IPS-20b (cell line): ENCODE data around the gene PDE9A.

ENCODE experiments used
- H3K27ac ChIP-seq: one replicate; pipeline ENCODE4 v1.5.1; 2013; ENCODE audit warnings: low read length
- H3K27me3 ChIP-seq: 2 replicates; pipeline ENCODE4 v1.6.1; 2013; ENCODE audit warnings: mild to moderate bottlenecking, low read length, inconsistent platforms; ENCODE audit not compliant: insufficient read depth
- H3K36me3 ChIP-seq: 2 replicates; pipeline ENCODE4 v1.6.1; 2013; ENCODE audit warnings: low read depth, mild to moderate bottlenecking, inconsistent platforms, low read length, moderate library complexity; ENCODE audit not compliant: insufficient read depth
- H3K4me1 ChIP-seq: 2 replicates; pipeline ENCODE4 v1.6.1; 2013; ENCODE audit warnings: mild to moderate bottlenecking, control low read depth, inconsistent platforms, low read length, moderate library complexity; ENCODE audit not compliant: insufficient read depth
- H3K4me3 ChIP-seq: 2 replicates; pipeline ENCODE4 v1.5.1; 2013; ENCODE audit warnings: mild to moderate bottlenecking, low read length, inconsistent platforms
- H3K9ac ChIP-seq: 2 replicates; pipeline ENCODE4 v1.6.1; 2013; ENCODE audit warnings: low read depth, mild to moderate bottlenecking, inconsistent platforms, low read length, moderate library complexity
- H3K9me3 ChIP-seq: 2 replicates; pipeline ENCODE4 v1.6.1; 2013; ENCODE audit warnings: mild to moderate bottlenecking, low read depth, low read length, inconsistent platforms; ENCODE audit not compliant: insufficient read depth

Gene PDE9A

DNA sequence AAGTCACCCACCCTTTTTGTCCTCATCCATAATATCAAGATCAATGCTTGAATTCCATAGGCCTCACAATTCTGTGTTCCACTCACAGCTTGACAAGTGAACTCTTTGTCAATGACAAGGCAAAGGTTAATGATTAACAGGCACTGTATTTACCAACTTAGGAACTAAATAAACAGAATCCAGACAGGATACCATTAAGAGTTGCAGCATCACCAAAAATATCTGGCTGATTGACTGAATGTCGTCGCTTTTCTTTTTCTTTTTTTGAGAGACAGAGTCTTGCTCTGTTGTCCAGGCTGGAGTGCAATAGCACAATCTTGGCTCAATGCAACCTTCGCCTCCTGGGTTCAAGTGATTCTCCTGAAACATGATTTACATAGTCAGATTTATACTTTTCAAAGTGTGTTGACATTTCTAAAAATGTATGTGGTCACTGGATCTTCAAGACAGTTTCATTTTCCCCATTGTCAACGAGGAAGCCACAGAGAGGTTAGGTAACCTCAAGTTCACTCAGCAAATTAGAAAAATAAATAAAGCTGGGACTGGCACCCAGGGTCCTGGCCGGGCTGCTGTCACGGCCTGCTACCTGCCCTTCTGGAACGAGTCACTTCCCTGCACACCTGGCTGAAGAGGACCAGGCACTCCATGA lies 81.0 kb downstream of the PDE9A start:
- H3K9ac ChIP-seq, result no peak overlapping the region
- H3K4me3 ChIP-seq, result no peak overlapping the region
- peaks cover 64% of the 10 kb centered on the region for H3K36me3 ChIP-seq
- H3K9me3 ChIP-seq, result no peaks in the 10 kb centered on the region
- no peaks in the 10 kb centered on the region for H3K27me3 ChIP-seq
- no peaks in the 10 kb centered on the region for H3K4me1 ChIP-seq
- no peak overlapping the region for H3K27ac ChIP-seq

DNA sequence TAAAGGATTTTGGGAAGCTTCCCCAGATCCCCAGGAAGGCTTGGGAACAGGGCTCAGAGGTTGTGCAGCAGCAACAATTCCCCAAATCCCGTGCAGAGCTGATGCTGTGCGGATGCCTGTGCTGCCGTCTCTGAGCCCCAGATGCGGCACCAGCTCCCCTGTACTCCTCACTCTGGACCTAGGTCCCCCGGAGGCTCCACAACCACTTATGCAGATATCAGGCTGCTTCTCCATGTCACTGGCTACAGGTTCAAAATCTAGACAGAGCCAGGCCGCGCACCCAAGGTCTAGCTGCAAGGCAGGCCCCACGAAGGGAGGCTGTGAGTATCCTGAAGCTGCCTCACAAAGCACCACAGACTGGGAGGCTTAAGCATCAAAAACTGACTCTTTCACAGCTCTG lies 81.6 kb downstream of the PDE9A start:
- Histone ChIP-seq H3K27ac (no peak overlapping the region), H3K36me3 (peaks cover 67% of the 10 kb centered on the region), H3K4me1 (no peaks in the 10 kb centered on the region), H3K9ac (no peak overlapping the region), H3K4me3 (no peak overlapping the region), H3K27me3 (no peaks in the 10 kb centered on the region), H3K9me3 (no peaks in the 10 kb centered on the region)

DNA sequence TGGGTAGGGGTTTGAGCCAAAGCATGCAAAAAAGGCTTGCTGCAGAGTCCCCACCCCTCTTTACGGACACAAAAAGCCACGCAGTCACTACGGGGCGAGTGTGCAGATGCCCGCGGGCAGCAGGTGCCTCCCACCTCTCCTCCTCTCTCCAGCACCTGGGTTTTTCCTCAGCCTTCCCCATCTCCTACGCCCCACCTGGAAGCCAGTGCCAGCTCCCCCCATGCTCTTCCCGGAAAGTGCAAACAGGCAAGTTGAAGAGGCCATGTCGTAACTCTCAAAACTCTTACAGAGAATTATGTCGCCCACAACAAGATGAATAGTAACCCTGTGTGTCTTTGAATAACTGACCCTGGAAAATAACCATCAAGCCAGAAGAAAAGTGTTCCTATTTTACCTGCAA lies 82.5 kb downstream of the PDE9A start:
- peaks cover 67% of the 10 kb centered on the region for H3K36me3 ChIP-seq
- H3K27me3 ChIP-seq, result no peaks in the 10 kb centered on the region
- no peaks in the 10 kb centered on the region for H3K9me3 ChIP-seq
- no peak overlapping the region for H3K27ac ChIP-seq
- H3K9ac ChIP-seq, result no peak overlapping the region
- H3K4me3 ChIP-seq, result no peak overlapping the region
- no peaks in the 10 kb centered on the region for H3K4me1 ChIP-seq

DNA sequence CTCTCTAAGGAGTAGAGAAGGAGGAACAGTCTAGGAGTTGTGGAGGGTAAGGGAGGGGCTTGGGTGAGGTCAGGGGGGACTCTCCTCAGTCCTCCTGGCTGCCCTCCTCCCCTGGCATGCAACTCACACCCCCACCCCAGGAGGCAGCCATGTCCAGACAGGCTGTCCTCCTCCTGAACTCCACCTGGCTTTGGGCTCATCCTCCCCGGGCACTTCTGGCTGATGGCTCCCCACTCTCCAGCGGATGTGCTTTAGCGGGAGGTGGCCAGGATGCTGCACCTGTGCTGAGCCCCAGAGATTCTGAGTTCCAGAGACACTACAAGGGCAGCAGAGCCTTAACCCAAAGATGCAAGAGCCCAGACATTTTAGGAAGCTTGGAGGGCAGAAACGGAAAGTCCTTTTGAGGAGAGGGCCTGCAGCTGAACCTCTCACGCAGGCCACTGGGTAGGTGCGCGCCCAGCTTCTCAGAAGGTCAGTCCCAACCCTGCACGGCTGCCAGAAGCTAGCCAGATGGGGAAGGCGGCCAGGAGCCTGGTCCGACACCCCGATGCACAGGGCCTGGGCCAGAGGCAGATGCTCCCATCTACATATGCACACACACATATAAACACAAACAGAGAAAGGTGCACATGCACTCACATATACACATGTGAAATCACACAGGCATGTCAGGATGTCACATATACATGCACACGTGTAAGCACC lies 83.4 kb downstream of the PDE9A start:
- no peaks in the 10 kb centered on the region for H3K4me1 ChIP-seq
- H3K27ac ChIP-seq, result no peak overlapping the region
- H3K27me3 ChIP-seq, result no peaks in the 10 kb centered on the region
- peaks cover 61% of the 10 kb centered on the region for H3K36me3 ChIP-seq
- no peaks in the 10 kb centered on the region for H3K9me3 ChIP-seq
- H3K9ac ChIP-seq, result no peak overlapping the region
- no peak overlapping the region for H3K4me3 ChIP-seq

DNA sequence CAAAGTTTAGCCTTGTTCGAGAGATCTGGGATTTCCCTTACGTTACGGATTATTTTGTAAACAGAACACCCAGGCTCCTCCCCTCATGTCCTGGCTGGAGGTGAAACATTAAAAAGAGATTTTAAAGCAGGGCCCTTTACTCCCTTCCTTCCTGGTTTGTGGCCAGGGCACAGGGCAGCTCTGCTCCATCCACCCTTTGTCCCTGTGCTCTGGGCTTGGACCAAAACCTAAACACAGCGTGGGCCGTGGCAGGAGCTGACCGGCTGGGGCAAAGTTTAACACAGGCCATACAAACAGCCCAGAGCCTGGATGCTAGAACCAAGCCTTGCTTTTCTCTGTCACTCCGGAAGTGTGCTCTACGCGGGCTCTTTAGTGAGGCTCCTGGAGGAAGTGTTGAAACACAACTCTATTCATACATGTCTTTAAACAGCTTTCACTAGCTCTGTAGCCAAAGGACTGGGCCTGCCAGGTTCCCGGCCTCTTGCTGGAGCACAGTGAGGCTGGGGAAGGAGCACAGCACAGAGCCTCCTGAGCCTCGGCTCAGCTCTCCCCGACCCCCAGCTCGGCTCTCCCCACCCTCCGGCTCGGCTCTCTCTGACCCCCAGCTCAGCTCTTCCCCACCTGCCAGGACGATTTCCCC lies 84.7 kb downstream of the PDE9A start:
- Histone ChIP-seq H3K36me3 (peaks cover 55% of the 10 kb centered on the region), H3K27ac (no peak overlapping the region), H3K4me3 (no peak overlapping the region), H3K9me3 (no peaks in the 10 kb centered on the region), H3K27me3 (no peaks in the 10 kb centered on the region), H3K4me1 (no peaks in the 10 kb centered on the region), H3K9ac (no peak overlapping the region)

DNA sequence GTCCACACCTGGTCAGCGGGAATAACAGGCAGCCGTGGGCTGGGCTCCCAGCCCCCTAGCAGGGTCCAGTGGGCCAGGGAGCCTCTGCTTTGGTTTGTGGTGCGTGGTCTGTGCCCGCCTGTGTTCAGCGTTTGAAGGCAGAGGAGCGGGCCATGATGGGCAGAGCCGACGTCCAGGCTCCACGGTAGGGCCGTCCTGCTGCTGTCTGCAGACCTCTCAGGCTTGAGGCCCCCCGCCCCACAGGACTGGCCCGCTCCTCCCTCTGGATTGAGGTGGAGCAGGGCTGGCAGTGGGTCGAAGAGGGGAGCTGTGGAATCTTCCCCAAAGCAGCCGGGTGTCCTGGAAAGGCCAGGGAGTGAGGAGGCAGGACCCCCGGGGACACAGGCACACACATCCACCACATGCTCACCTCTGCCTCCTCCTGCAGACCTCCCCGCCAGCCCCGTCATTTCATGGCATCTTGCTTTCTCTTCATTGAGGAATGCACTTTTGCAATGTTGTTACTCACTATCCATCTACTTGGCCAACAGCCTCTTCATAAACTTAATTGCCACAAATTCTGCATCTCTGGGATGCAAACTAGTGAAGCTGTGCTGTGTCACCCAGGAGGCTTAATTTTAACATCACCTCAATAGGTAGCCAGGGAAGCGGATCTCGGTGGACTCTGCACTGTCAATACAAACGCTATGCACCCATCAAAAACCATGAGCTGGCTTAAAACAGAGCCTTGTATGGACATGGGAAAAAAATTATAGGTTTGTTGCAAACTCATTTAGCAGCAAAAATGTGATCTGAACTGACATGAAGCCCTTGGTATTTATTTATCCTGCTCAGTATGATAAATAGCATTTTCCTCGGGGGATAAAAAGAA lies 85.9 kb downstream of the PDE9A start:
- Histone ChIP-seq H3K9ac (no peak overlapping the region), H3K9me3 (no peaks in the 10 kb centered on the region), H3K27ac (no peak overlapping the region), H3K4me3 (no peak overlapping the region), H3K27me3 (no peaks in the 10 kb centered on the region), H3K36me3 (peaks cover 48% of the 10 kb centered on the region), H3K4me1 (no peaks in the 10 kb centered on the region)

DNA sequence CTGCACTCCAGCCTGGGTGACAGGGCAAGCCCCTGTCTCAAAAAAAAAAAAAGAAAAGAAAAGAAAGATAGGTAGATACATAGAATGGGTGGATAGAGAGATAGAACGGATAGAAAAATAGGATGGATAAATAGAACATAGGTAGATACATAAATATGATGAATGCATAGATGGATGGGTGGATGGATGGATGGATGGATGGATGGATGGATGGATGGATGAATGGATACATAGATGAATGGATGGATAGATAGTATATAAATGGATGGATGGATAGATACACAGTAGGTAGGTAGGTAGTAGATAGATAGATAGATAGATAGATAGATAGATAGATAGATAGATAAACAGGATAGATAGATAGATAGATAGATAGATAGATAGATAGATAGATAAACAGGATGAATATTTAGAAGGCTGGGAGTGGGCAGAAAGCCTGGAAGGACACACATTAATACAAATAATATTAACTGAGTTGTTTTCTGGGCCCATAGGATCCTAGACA lies 87.0 kb downstream of the PDE9A start:
- Histone ChIP-seq H3K4me3 (no peak overlapping the region), H3K36me3 (peaks cover 48% of the 10 kb centered on the region), H3K27me3 (no peaks in the 10 kb centered on the region), H3K9ac (no peak overlapping the region), H3K27ac (no peak overlapping the region), H3K9me3 (no peaks in the 10 kb centered on the region), H3K4me1 (no peaks in the 10 kb centered on the region)

DNA sequence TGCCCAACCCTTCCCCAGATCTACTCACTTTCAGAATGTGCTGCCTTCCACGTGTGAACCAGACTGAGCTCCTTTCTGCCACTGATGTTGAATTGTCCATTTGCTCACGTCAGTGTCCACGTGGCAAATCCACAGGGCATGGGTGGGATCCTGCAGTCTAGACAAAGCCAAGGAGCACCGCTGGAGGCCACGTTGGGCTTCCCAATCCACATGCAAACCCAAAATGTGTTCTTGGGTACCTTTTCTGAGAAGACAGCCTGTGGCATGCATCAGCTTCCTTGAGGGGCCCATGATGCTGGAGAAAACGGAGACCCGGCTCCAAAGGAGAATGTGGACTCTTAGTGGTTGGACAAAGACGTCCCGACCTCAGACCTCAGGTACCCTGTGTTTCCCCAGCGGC lies 87.6 kb downstream of the PDE9A start:
- Histone ChIP-seq H3K9me3 (no peaks in the 10 kb centered on the region), H3K27me3 (no peaks in the 10 kb centered on the region), H3K36me3 (peaks cover 46% of the 10 kb centered on the region), H3K9ac (no peak overlapping the region), H3K4me1 (no peaks in the 10 kb centered on the region), H3K4me3 (no peak overlapping the region), H3K27ac (no peak overlapping the region)

DNA sequence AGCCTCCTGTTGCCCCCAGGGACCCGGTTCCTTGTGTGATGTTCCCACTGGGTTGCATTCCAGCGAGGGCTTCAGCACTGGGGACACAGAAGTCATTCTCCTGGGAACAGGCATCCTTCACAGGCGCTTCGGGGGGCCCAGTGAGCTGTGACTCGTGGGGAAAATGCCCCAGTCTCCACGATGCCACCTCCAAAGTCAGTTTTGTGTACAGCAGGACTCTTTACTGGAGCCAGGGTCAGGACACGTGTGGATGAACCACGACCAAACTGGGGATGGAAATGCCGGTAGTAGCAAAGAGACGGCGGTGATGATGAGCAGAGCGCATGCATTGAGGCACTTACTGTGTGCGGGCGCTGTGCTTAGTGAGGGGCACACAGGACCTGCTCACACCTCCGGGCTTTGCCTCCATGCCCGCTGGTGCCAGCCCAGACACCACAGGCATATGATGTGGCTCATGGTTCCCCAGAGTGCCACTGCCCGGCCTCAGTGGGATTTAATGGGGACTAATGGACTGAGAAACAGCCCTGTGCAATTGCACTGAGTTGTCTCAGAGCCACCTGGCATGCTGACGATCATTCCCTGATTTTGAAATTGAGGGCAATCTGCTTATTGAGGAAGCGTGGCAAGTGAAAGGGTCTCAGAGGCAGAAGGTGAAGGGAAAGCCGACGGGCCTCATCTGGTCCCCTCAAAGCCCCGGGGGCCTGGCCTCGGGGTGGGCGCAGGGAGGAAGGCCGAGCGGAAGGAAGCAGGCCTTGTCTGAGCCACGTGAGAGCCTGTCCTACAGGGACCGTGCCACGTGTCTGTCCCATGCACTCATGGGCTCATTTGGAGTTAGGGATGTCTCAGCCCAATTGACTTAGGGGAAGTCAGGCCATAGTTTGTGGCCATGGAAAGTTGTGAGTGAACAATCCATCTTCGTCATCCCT lies 91.4 kb downstream of the PDE9A start:
- Histone ChIP-seq H3K27ac (no peak overlapping the region), H3K9me3 (no peaks in the 10 kb centered on the region), H3K4me3 (no peak overlapping the region), H3K27me3 (no peaks in the 10 kb centered on the region), H3K4me1 (no peaks in the 10 kb centered on the region), H3K36me3 (peaks cover 43% of the 10 kb centered on the region), H3K9ac (no peak overlapping the region)

DNA sequence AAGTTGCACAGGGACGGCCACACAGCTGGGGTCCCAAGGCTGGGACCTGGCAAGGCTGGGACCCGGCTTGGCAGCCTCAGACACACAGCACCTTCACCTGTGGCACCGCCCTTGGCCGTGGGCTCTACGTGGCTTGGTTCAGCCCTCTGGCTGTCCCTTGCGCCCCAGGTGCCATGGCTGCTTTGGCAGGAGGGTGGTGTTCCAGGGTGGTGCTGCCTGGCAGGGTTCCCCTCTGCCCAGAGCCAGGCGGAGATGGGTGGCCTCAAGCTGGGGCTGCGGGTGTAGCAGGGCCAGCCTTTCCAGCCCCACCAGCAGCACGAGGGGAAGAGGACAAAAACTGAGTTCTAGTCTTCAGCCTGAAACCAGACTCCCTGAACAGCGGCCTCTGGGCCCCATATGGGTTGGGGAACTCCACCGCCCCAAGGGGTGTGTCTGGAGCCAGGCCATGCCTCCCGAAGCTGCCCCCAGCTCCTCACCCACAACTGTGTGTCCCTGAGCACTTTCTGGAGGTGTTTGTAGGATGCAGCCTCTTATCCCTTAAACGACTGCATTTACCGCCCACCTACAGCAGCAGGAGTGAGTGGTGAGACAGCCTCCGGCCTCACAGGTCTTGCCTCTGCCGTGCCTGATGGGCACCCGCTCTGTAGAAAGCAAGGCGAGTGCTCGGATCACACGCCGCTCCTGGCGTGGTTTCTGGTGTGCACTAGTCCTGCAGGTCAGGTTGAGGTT lies 92.3 kb downstream of the PDE9A start:
- H3K9me3 ChIP-seq, result no peaks in the 10 kb centered on the region
- H3K27me3 ChIP-seq, result no peaks in the 10 kb centered on the region
- no peak overlapping the region for H3K4me3 ChIP-seq
- H3K9ac ChIP-seq, result no peak overlapping the region
- H3K27ac ChIP-seq, result no peak overlapping the region
- H3K36me3 ChIP-seq, result peaks cover 43% of the 10 kb centered on the region
- no peaks in the 10 kb centered on the region for H3K4me1 ChIP-seq
